ENCODE data around the gene ARL13A.
A peak's percentile ranks its signal among the peaks of the same experiment; 100 is the strongest.

ARL13A gene

GRCh38 chrX:100973411-100973810 is 3.9 kb downstream of the ARL13A start:
- TF ChIP-seq CTCF (IDR thresholded peaks at IDR 0.05; ENCODE audit: poor library complexity, severe bottlenecking) = no peak
- H3K4me1 ChIP-seq (ENCODE audit: insufficient read depth, poor library complexity, severe bottlenecking) = no peaks in the 10 kb centered on the region
- H3K4me3 ChIP-seq (ENCODE audit: severe bottlenecking) = no peak overlapping the region
- no peak for DNase-seq (ENCODE audit: low spot score)
- no peaks in the 10 kb centered on the region for H3K27me3 ChIP-seq (ENCODE audit: insufficient read depth, poor library complexity, severe bottlenecking)
- no peaks in the 10 kb centered on the region for H3K36me3 ChIP-seq (ENCODE audit: low read depth)
- H3K9me3 ChIP-seq (ENCODE audit: severe bottlenecking) = no peaks in the 10 kb centered on the region
- ATAC-seq (ENCODE audit: low read depth) = peak; percentile 72
- no peak overlapping the region for H3K27ac ChIP-seq (ENCODE audit: poor library complexity, severe bottlenecking)

- DNase-seq (ENCODE audit: low spot score) = no peak
- H3K27ac ChIP-seq (ENCODE audit: poor library complexity, severe bottlenecking) = no peak overlapping the region
- TF ChIP-seq CTCF (IDR thresholded peaks at IDR 0.05; ENCODE audit: poor library complexity, severe bottlenecking) = no peak
- no peak for ATAC-seq (ENCODE audit: low read depth)
- no peaks in the 10 kb centered on the region for H3K27me3 ChIP-seq (ENCODE audit: insufficient read depth, poor library complexity, severe bottlenecking)
- H3K4me1 ChIP-seq (ENCODE audit: insufficient read depth, poor library complexity, severe bottlenecking) = peaks cover 2% of the 10 kb centered on the region
- no peaks in the 10 kb centered on the region for H3K9me3 ChIP-seq (ENCODE audit: severe bottlenecking)
- H3K4me3 ChIP-seq (ENCODE audit: severe bottlenecking) = no peak overlapping the region
- H3K36me3 ChIP-seq (ENCODE audit: low read depth) = no peaks in the 10 kb centered on the region
Measured at GRCh38 chrX:100975212-100975611, 5.7 kb downstream of the ARL13A start.

GRCh38 chrX:100976211-100976610 is 6.7 kb downstream of the ARL13A start:
- Histone ChIP-seq H3K9me3 (ENCODE audit: severe bottlenecking) (no peaks in the 10 kb centered on the region), H3K4me1 (ENCODE audit: insufficient read depth, poor library complexity, severe bottlenecking) (peaks cover 12% of the 10 kb centered on the region), H3K4me3 (ENCODE audit: severe bottlenecking) (no peak overlapping the region), H3K27me3 (ENCODE audit: insufficient read depth, poor library complexity, severe bottlenecking) (no peaks in the 10 kb centered on the region), H3K36me3 (ENCODE audit: low read depth) (no peaks in the 10 kb centered on the region), H3K27ac (ENCODE audit: poor library complexity, severe bottlenecking) (no peak overlapping the region)
- 0 out of 3 replicates have a peak, but pooled peaks have one; percentile 19 for ATAC-seq (ENCODE audit: low read depth)
- no peak for TF ChIP-seq CTCF (IDR thresholded peaks at IDR 0.05; ENCODE audit: poor library complexity, severe bottlenecking)
- DNase-seq (ENCODE audit: low spot score) = no peak

- TF ChIP-seq CTCF (IDR thresholded peaks at IDR 0.05; ENCODE audit: poor library complexity, severe bottlenecking) = no peak
- no peak overlapping the region for H3K4me3 ChIP-seq (ENCODE audit: severe bottlenecking)
- peak; percentile 65 for ATAC-seq (ENCODE audit: low read depth)
- no peaks in the 10 kb centered on the region for H3K27me3 ChIP-seq (ENCODE audit: insufficient read depth, poor library complexity, severe bottlenecking)
- peak overlapping the region; percentile 49 for H3K27ac ChIP-seq (ENCODE audit: poor library complexity, severe bottlenecking)
- H3K36me3 ChIP-seq (ENCODE audit: low read depth) = no peaks in the 10 kb centered on the region
- H3K4me1 ChIP-seq (ENCODE audit: insufficient read depth, poor library complexity, severe bottlenecking) = peaks cover 13% of the 10 kb centered on the region
- no peaks in the 10 kb centered on the region for H3K9me3 ChIP-seq (ENCODE audit: severe bottlenecking)
- DNase-seq (ENCODE audit: low spot score) = no peak
Measured at GRCh38 chrX:100979881-100980607, 10.5 kb downstream of the ARL13A start.
